GM21576 (cell line): ENCODE data around the gene MVB12A.

Experiments
- ATAC-seq: cut with Tn5 transposase; IDR thresholded peaks from one replicate; pipeline ENCODE4 v1.9.1; 2021; ENCODE audit warnings: mild to moderate bottlenecking, moderate library complexity; ENCODE audit not compliant: unreplicated experiment

Gene MVB12A

GRCh38 chr19:17470068-17470841 is 50.4 kb downstream of the MVB12A start, which contains the start of gene SLC27A1:
TSS of gene SLC27A1 (plus strand) at chr19:17470524. CDS start at chr19:17470541, 17 bp downstream.
- ATAC-seq = peak; percentile 74

GRCh38 chr19:17471410-17472125 is 51.7 kb downstream of the MVB12A start:
- ATAC-seq = no peak

- ATAC-seq = no peak
Measured at GRCh38 chr19:17473041-17473440, 53.2 kb downstream of the MVB12A start.
